ENCODE data around the gene PDE4B.

The PDE4B gene

GRCh38 chr1:66208632-66209031 lies 415.9 kb downstream of the PDE4B start:
- no peak for DNase-seq

- no peak for DNase-seq
Observed at GRCh38 chr1:66210635-66211244, 418.0 kb downstream of the PDE4B start.

GRCh38 chr1:66211521-66211920 lies 418.8 kb downstream of the PDE4B start:
- no peak for DNase-seq

DNA sequence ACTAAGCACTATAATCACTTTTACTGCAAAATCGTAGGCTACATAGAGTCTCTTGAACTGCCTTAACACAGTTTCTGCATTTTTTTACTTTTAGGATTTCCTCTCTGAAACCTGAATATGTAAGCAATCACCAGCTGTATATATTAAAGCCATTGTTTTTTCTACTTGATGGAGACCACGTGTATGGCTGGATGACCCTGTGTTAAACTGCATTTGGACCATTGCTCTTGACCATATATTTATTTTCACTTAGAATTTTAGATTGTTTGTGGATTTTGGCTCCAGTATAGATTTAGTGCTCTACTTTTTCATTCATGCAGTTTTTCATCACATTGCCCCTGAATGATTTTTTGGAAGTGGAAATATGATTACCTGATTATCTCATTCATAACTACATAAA lies 420.8 kb downstream of the PDE4B start:
- DNase-seq, result no peak

- no peak for DNase-seq
Observed at GRCh38 chr1:66214901-66215300, 422.2 kb downstream of the PDE4B start.

GRCh38 chr1:66217021-66217420 lies 424.3 kb downstream of the PDE4B start:
- no peak for DNase-seq

- no peak for DNase-seq
Observed at GRCh38 chr1:66217561-66217960, 424.9 kb downstream of the PDE4B start.

- DNase-seq, result no peak
Observed at GRCh38 chr1:66220477-66220876, 427.8 kb downstream of the PDE4B start.

DNA sequence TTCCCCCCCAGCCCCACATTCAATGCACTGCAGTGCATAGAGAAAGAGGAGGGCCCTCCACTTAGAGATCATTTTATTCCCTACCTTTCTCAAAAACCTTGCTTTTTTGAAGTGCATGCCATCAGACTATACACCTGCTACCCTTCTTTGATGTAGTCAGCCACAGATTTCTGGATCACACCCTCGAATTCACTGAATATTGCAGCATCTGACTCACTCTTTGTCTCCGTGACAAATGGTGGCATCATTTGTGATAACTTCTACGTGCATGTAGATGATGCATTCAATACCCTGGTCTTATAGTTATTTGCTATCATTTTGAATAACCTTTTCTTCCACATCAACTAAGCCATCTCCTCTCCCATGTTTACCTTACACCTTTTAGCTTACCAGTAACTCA lies 431.0 kb downstream of the PDE4B start:
- no peak for DNase-seq

DNA sequence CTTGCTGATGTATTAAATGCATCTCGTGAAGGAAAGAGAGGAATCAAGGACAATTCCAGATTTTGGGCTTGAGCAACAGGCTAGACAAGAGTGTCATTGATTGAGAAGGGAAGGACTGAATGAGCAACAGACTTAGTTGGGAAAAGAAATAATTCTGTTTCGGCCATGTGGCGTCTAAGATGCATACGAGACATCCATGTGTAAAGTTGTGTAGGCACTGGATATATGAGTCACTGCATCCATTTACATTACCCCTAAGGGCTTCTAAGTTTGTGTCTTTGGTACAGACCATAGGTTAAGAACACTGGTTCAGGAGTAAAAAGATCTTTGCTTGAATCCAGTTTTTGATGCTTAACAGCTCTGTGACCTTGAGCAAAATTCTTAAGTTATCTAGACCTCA lies 434.3 kb downstream of the PDE4B start:
- no peak for DNase-seq

DNA sequence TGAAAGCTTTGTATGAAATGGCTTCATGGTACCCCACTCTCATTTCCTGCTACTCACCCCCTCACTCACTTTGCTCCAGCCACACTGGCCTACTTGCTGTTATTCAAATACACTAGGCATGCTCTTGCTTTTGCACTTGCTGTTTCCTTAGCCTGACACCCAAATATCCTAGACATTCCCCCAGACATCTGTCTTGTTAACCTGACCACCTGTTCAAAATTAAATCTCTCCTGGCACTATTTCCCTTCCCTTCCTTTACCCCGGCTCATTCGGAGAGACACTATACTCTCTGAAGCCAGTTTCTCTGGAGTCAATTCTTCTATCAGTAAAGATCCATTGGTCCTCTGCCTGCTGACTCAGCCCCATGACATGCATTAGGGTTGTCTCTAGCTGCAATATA lies 435.3 kb downstream of the PDE4B start:
- DNase-seq, result no peak

GRCh38 chr1:66231217-66231616 lies 438.5 kb downstream of the PDE4B start:
- DNase-seq, result no peak

DNA sequence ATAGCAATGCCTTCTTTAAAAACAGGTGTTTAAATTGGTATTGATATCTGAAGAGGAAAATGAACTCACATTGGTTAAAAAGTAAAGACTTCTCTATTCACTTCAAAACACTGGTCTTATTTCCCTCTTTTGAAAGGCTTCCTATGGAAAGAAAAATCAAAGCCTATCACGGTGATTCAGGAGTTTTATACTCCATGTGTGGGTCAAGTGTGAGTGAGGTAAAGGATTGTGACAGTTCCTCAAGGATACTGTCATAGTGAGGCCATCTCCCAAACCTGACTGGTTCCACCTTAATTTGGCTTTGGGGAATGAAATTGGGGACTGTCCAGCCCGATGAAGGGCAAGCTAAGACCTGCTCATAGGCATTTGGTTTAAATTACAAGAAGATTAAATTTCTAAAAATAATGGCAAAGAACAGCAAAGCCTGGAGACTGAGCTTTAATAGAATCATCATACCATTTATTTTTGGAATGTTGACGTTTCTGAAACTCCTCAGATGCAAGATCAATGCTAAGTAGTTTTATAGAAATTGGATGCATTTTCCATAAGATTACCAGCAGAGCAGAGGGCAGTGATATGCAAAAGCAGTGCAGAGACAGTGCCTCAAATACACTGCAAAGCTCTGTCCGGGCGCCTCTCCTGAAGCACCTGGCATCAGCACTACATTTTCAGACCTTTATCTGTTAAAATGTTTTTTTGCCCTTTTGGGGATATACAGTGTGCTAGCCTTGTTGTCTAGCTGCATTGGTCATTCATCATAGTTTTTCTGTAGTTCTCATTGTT lies 439.2 kb downstream of the PDE4B start:
- no peak for DNase-seq

DNA sequence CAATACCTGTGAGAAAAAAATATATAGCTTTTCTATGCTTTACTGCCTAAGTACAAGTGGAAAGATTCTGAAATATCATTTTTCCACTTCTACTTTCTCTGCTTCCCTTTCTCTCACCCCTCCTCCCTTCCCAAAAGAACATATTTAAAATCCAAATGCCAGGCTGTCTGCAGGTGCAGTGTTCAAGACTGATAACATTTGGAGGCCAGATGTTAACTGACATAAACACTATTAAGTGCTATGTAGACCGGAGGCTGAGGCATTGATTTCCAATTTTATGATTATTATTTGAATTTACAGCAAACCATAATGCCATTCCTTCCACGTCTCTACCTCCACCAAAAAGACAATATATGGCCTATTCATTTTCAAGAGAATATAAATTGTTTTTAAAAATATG lies 444.3 kb downstream of the PDE4B start:
- DNase-seq, result no peak

- no peak for DNase-seq
Observed at GRCh38 chr1:66237722-66238479, 445.2 kb downstream of the PDE4B start.

DNA sequence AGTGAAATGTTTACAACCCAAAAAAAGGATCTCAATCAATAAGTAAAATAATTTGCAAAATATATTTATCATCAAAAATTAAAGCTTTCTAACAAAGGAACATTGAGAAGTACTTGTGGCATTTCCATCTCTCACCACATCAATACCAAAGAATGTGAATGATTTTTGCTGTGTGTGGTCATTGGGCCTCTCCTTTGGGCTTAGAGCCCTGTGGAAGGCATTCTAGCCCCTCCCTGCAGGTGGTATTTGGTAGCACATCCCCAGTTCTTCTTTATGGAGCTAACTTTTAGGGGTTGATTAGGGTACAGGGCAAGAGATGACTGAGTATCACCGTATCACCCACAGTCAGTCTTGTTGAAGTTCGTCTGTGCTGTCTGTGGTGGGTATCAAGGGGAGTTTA lies 447.1 kb downstream of the PDE4B start:
- DNase-seq, result no peak

GRCh38 chr1:66240491-66241484 lies 448.1 kb downstream of the PDE4B start:
- DNase-seq, result no peak

DNA sequence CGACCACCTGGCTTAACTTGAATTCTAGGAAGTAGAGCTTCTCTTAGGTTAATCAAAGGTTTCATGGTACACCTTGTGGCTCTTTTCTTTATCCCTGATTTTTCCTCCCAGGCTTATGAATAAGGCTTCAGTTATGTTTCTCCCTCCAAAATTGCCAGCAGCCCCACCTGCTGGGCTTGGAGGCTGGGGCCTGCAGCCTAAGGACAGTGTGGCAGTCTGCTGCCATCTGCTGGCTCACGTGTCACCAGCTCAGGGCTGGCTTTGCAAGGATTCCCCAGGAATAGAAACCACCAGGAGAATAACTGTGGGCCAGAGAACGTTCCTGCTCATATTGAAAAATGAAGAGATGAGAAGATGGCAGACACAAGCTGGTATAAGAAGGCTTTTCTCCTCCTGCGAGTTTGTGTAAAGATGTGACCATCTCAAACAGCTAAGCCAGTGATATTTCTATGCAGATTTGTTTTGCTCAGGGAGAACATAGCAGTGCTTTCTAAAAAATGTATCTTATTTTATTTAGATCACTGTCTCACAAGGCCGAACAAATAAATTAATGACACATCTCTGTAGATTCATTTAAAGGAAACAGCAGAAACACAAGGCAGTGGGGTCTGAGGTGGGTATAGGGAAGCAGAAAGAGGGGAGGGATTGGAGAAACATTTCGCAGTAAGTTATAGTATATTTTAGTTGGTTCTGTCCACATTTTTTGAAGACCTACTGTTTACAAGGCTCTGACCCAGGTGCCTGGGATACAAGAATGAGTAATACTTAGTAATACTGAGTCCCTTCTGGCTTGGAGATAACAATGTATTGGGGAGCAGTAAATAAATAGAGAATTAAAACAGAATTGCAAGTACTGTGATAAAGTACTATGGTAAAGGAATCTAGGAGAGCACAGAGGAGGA lies 450.2 kb downstream of the PDE4B start:
- peak; percentile 77 for DNase-seq

DNA sequence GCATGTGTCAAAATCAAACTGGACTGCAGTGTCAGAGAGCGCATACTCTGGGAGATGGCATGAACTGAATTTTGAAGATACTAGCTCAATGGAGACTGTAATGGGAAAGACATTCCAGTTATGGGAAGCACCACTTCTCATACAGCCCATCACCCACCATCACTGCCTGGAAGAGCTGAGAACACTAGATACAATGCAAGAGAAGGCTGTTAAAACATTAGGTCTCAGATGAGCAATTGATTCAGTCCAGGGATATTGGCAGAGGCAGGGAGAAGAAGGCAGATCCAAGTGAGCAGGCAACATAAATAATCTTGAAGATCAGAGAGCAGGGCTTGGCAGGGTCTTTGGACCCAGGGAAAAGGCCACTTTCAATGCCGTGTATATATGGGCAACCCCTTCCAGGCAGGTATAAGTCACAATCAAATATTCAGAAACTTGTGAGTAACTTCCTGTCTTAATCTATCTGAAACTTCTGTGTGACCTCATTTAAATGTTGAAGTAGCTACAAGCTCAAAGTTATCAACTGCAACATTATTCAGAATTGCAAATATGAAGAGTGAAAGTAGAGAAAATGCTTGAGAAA lies 450.9 kb downstream of the PDE4B start:
- peak; percentile 29 for DNase-seq

DNA sequence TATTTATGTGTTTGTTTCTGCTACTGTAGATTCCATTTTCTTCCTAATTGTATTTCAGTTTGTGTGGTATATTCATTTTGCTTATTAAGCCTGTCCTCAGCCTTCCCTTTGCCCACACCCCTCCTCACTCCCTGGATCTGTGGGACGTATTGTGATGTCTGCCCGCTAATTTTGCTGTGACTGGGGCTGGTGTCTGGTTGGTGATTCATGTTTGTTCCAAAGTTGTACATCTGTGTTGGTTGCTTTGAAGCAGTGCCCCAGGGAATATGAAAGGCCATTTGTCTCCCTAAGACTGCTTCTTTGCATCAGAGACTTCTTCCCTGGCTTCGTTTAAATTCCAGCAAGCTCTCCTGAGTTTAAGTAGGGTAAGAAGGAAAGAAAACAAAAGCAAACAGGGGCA lies 451.7 kb downstream of the PDE4B start:
- DNase-seq, result no peak

- no peak for DNase-seq
Observed at GRCh38 chr1:66245691-66246090, 453.0 kb downstream of the PDE4B start.

Data from activated naive CD4-positive, alpha-beta T cell treated with anti-CD3 and anti-CD28 coated beads, Interleukin-2, amount 50 U/mL, for 16 hours (primary cell).